K562 (cell line): ENCODE results near the gene DNASE1L3. TPM values are rescaled to one million over a fixed set of nuclear protein-coding genes. Genes with fewer than 3 reads are reported as not detected.
A peak's percentile ranks its signal among the peaks of the same experiment; 100 is the strongest.

Experiments used
- ATAC-seq: fragments of 200-7000 bp; cut with Tn5 transposase; 3 replicates; pipeline ENCODE4 v1.9.1; 2020; ENCODE audit warnings: moderate library complexity
- BruUV-seq: library from RNA; stranded (reverse); fragments of 400-500 nt; replicated peaks from 2 replicates; lab custom pipeline; 2021; lab: Mats Ljungman, UMichigan
- CTCF ChIA-PET: fragments of 300-600 bp; formaldehyde crosslinking; extraction: SDS; loops from one replicate; lab custom pipeline; 2021; ENCODE audit warnings: low intra/inter-chr PET ratio; lab: Yijun Ruan, JAX
- POLR2A ChIA-PET: fragments of 300-600, 350-650 bp; sonication (Branson Sonifier 250); formaldehyde crosslinking; extraction: SDS; loops from one replicate; lab custom pipeline; 2021; ENCODE audit warnings: antibody characterized with exemption, inconsistent platforms; lab: Yijun Ruan, JAX
- DNase-seq, 4 experiments: peaks; one replicate each; pipeline versions ENCODE4 v3.0.0 to v3.0.0-alpha.2; 2011 to 2018; ENCODE audit warnings: low spot score in 3 of 4, mixed read lengths in 3 of 4; ENCODE audit errors: extremely low read depth in 1 of 4
- FAIRE-seq: peaks from 2 replicates; lab custom pipeline; 2011; peaks lifted over from hg19 to GRCh38; lab: Jason Lieb, UNC
- H2AFZ ChIP-seq: 2 replicates; pipeline ENCODE4 v1.6.0; 2011; ENCODE audit warnings: low read depth, low read length, control low read depth, inconsistent platforms
- H3K27ac ChIP-seq: fragments of 200-600 bp; 3 replicates; pipeline ENCODE4 v1.8.0; 2011; ENCODE audit warnings: low read depth, mild to moderate bottlenecking, control low read depth, inconsistent platforms, low read length, moderate library complexity, mixed read lengths; ENCODE audit errors: extremely low read depth
- H3K27me3 ChIP-seq, 2 experiments: fragments of 300-600 bp in 1 of 2; 2 replicates in 1 of 2; 3 replicates in 1 of 2; pipeline versions ENCODE4 v1.6.0 to v1.8.0; 2011; ENCODE audit warnings: inconsistent platforms in 2 of 2, low read length in 2 of 2, mild to moderate bottlenecking in 1 of 2, mixed read lengths in 1 of 2, moderate library complexity in 1 of 2; ENCODE audit not compliant: control insufficient read depth in 2 of 2, insufficient read depth in 2 of 2
- H3K36me3 ChIP-seq: fragments of 300-600 bp; 3 replicates; pipeline ENCODE4 v1.8.0; 2011; ENCODE audit warnings: mild to moderate bottlenecking, low read length, inconsistent platforms; ENCODE audit not compliant: control insufficient read depth, insufficient read depth
- H3K4me1 ChIP-seq, 2 experiments: fragments of 200-600 bp in 1 of 2; replicated peaks in 1 of 2; 2 replicates in 1 of 2; 3 replicates in 1 of 2; pipeline versions ENCODE4 v1.5.1 to v1.8.0; 2011; ENCODE audit warnings: inconsistent platforms in 2 of 2, low read length in 2 of 2, mild to moderate bottlenecking in 1 of 2, mixed read lengths in 1 of 2, moderate library complexity in 1 of 2; ENCODE audit not compliant: control insufficient read depth in 2 of 2, insufficient read depth in 2 of 2
- H3K4me2 ChIP-seq: 2 replicates; pipeline ENCODE4 v1.6.1; 2011; ENCODE audit warnings: low read length, control low read depth, inconsistent platforms, mixed read lengths; ENCODE audit not compliant: insufficient read depth
- H3K4me3 ChIP-seq: fragments of 200-600 bp; sonication (generic), shearing (Covaris generic); 2 replicates; pipeline ENCODE4 v1.5.1; 2016; ENCODE audit warnings: control low read depth, inconsistent platforms
- H3K79me2 ChIP-seq: fragments of 200-600 bp; 3 replicates; pipeline ENCODE4 v1.8.0; 2011; ENCODE audit warnings: low read length, inconsistent platforms; ENCODE audit not compliant: control insufficient read depth, insufficient read depth
- H3K9ac ChIP-seq, 2 experiments: 2 replicates each; pipeline versions ENCODE4 v1.6.0 to v1.6.1; 2011; ENCODE audit warnings: low read depth in 2 of 2, low read length in 2 of 2, control low read depth in 1 of 2, inconsistent platforms in 1 of 2, mild to moderate bottlenecking in 1 of 2, mixed read lengths in 1 of 2; ENCODE audit not compliant: insufficient read depth in 1 of 2
- H3K9me1 ChIP-seq: one replicate; pipeline ENCODE4 v1.6.0; 2011; ENCODE audit warnings: inconsistent platforms, mild to moderate bottlenecking, low read length, moderate library complexity; ENCODE audit not compliant: control insufficient read depth, insufficient read depth
- H3K9me3 ChIP-seq: replicated peaks from 2 replicates; pipeline ENCODE4 v1.5.1; 2011; ENCODE audit warnings: low read depth, low read length, inconsistent platforms; ENCODE audit not compliant: control insufficient read depth, insufficient read depth
- H4K20me1 ChIP-seq: replicated peaks from 2 replicates; pipeline ENCODE4 v1.6.1; 2011; ENCODE audit warnings: low read length, inconsistent platforms, mixed read lengths; ENCODE audit not compliant: control insufficient read depth, insufficient read depth
- ASH1L ChIP-seq: fragments of 450-650 bp; IDR thresholded peaks from 2 replicates; pipeline ENCODE4 v1.6.1; 2018; ENCODE audit warnings: borderline replicate concordance, mild to moderate bottlenecking, low read depth; ENCODE audit not compliant: partially characterized antibody
- ATF3 ChIP-seq, 2 experiments: fragments of 450-650 bp in 1 of 2; sonication (generic) in 1 of 2; formaldehyde crosslinking in 1 of 2; IDR thresholded peaks in 1 of 2; conservative IDR thresholded peaks in 1 of 2; 2 replicates each; pipeline versions ENCODE4 v1.6.1 to v1.8.1; 2016 to 2023; ENCODE audit warnings: mild to moderate bottlenecking in 2 of 2, moderate library complexity in 2 of 2, inconsistent platforms in 1 of 2, missing genetic modification reagents in 1 of 2
- BRD9 ChIP-seq: fragments of 450-650 bp; IDR thresholded peaks from 2 replicates; pipeline ENCODE4 v1.6.1; 2018; ENCODE audit warnings: low read depth; ENCODE audit not compliant: partially characterized antibody
- E2F4 ChIP-seq: sonication (generic); formaldehyde crosslinking; IDR thresholded peaks from 2 replicates; pipeline ENCODE4 v1.8.0; 2022; ENCODE audit warnings: mild to moderate bottlenecking, low read depth, missing genetic modification reagents
- FOSL1 ChIP-seq: fragments of 200-800 bp; sonication (Bioruptor generic); conservative IDR thresholded peaks from 2 replicates; pipeline ENCODE4 v1.6.1; 2016; ENCODE audit warnings: missing genetic modification characterization, missing compliant biosample characterization
- ILK ChIP-seq: fragments of 450-650 bp; IDR thresholded peaks from 2 replicates; pipeline ENCODE4 v1.6.1; 2016; ENCODE audit warnings: missing genetic modification characterization, low read depth, mild to moderate bottlenecking, missing compliant biosample characterization, moderate library complexity, borderline replicate concordance
- JUN ChIP-seq, 2 experiments: sonication (generic) in 1 of 2; formaldehyde crosslinking in 1 of 2; IDR thresholded peaks; 2 replicates each; pipeline versions ENCODE4 v1.6.1 to v1.8.0; 2012 to 2022; ENCODE audit warnings: borderline replicate concordance in 2 of 2, mild to moderate bottlenecking in 2 of 2, improper control_type of control experiment in 1 of 2, low read depth in 1 of 2, low read length in 1 of 2, missing genetic modification reagents in 1 of 2
- L3MBTL2 ChIP-seq: fragments of 450-650 bp; IDR thresholded peaks from 2 replicates; pipeline ENCODE4 v1.6.1; 2016; ENCODE audit warnings: mild to moderate bottlenecking, moderate library complexity
- MIER1 ChIP-seq: fragments of 450-650 bp; IDR thresholded peaks from 2 replicates; pipeline ENCODE4 v1.6.1; 2016; ENCODE audit warnings: antibody characterized with exemption, mild to moderate bottlenecking, low read depth
- NCOR1 ChIP-seq: fragments of 450-650 bp; IDR thresholded peaks from 2 replicates; pipeline ENCODE4 v1.6.1; 2016; ENCODE audit warnings: mild to moderate bottlenecking, moderate library complexity
- NRF1 ChIP-seq, 2 experiments: fragments of 450-650 bp; IDR thresholded peaks in 1 of 2; conservative IDR thresholded peaks in 1 of 2; 2 replicates each; pipeline ENCODE4 v1.6.1; 2014; ENCODE audit warnings: mild to moderate bottlenecking in 2 of 2
- VEZF1 ChIP-seq: fragments of 200-800 bp; sonication (Bioruptor generic); IDR thresholded peaks from 2 replicates; pipeline ENCODE4 v1.6.1; 2017; ENCODE audit warnings: missing genetic modification characterization, missing compliant biosample characterization
- ZNF274 ChIP-seq: IDR thresholded peaks from 2 replicates; pipeline ENCODE4 v1.6.1; 2011; ENCODE audit warnings: low read depth, mild to moderate bottlenecking, low read length, moderate library complexity, borderline replicate concordance
- ZNF668 ChIP-seq: fragments of 250-450 bp; sonication (Bioruptor Pico); IDR thresholded peaks from 2 replicates; pipeline ENCODE4 v1.8.0; 2022; ENCODE audit warnings: mild to moderate bottlenecking, inconsistent platforms
- ZNF696 ChIP-seq: fragments of 250-450 bp; sonication (Bioruptor Pico); conservative IDR thresholded peaks from 2 replicates; pipeline ENCODE4 v1.4.0; 2020; ENCODE audit warnings: mild to moderate bottlenecking, moderate library complexity
- WGBS: fragments of 100-300 bp; shearing (Covaris generic); methylation state at CpG from one replicate; pipeline ENCODE4 v1.1.6; 2016; ENCODE audit warnings: low coverage, mixed read lengths; ENCODE audit not compliant: insufficient coverage; ENCODE audit errors: missing lambda C conversion rate; 5-methylcytosine and 5-hydroxymethylcytosine counted together
- in situ Hi-C: fragments of 300-500 bp; cut with MboI; formaldehyde crosslinking; loops from 4 replicates; pipeline ENCODE4 v1.15.0; 2018; ENCODE audit warnings: inconsistent platforms, mixed read lengths
- intact Hi-C: fragments of 100-400 bp; cut with micrococcal nuclease; formaldehyde crosslinking; loops from 2 replicates; pipeline ENCODE4 v1.14.2; 2022
- polyA plus RNA-seq, 8 experiments: library from polyadenylated mRNA; depleted of rRNA in 4 of 8; stranded (reverse) in 5 of 8; unstranded in 3 of 8; fragments of >200 nt; fragmentation: Nextera tagmentation in 2 of 8; fragmentation: Illumina TruSeq in 1 of 8; extraction: Ambion mirVana in 2 of 8; extraction: Trizol in 1 of 8; gene quantifications; 2 replicates each; pipeline versions ENCODE4 v1.2.1 to v1.2.3, GENCODE V29; 2011 to 2014; ENCODE audit warnings: inconsistent platforms in 1 of 8, missing spikeins in 1 of 8
- total RNA-seq, 7 experiments: library from RNA; depleted of rRNA in 6 of 7; stranded (reverse); fragments of >200 nt in 6 of 7; fragmentation: Illumina TruSeq in 2 of 7; extraction: Trizol in 2 of 7; gene quantifications; 2 replicates each; pipeline versions ENCODE4 v1.2.1 to v1.2.3, GENCODE V29; 2011 to 2021; ENCODE audit warnings: low replicate concordance in 1 of 7

The DNASE1L3 gene
- total and polyA plus RNA-seq, 9 of the 15 experiments (the other 6 are each of a cell fraction or from before 2014, with no cell fraction given) = 0.06 TPM; not detected in 8

- TF ChIP-seq BRD9 (no peak), ZNF696 (CRISPR knock-in tag) (no peak), ASH1L (no peak), E2F4 (no peak), ZNF668 (no peak), NRF1 (conservative IDR thresholded peaks at IDR 0.05 in 1 of 2, IDR thresholded peaks at IDR 0.05 in 1 of 2) (no peak)
Measured at GRCh38 chr3:58215317-58216025, 4.7 kb upstream of the DNASE1L3 start (continued).

- ATAC-seq (peak; percentile 43; the same call in 2 of the 3 replicates), FAIRE-seq (no peak), DNase-seq (no peak)
- peaks cover 2 to 18% of the 10 kb centered on the region in 2 experiments; a peak in 4 of 5 replicates for H3K27me3 ChIP-seq
- ChIA-PET CTCF (no interaction called here), POLR2A (no interaction called here)
- H3K4me2 ChIP-seq = no peak overlapping the region
- no peak overlapping the region for H3K9ac ChIP-seq
- H3K36me3 ChIP-seq = no peaks in the 10 kb centered on the region
- H2AFZ ChIP-seq = no peak overlapping the region
- no peaks in the 10 kb centered on the region for H4K20me1 ChIP-seq
- BruUV-seq = no TSS peak
- no peaks in the 10 kb centered on the region for H3K9me1 ChIP-seq
- no peaks in the 10 kb centered on the region; a peak in 1 of 5 replicates for H3K4me1 ChIP-seq
- H3K4me3 ChIP-seq = no peak overlapping the region
- in situ Hi-C loops (no loop called here), intact Hi-C loops (no loop called here)
- WGBS = 3% methylated on average over 7 of the region's 7 CpGs
- H3K79me2 ChIP-seq = no peaks in the 10 kb centered on the region
- H3K9me3 ChIP-seq = no peaks in the 10 kb centered on the region
- no peak overlapping the region for H3K27ac ChIP-seq
- TF ChIP-seq L3MBTL2 (no peak), ZNF274 (no peak), ILK (tag) (no peak), ATF3 (IDR thresholded peaks at IDR 0.05) (peak; percentile 15; the same call in 1 of the 2 replicates), ATF3 (CRISPR knock-in tag; conservative IDR thresholded peaks at IDR 0.05) (no peak), JUN (IDR thresholded peaks at IDR 0.05; ENCODE audit: borderline replicate concordance, low read depth, low read length) (0 out of 2 replicates have a peak, but pooled peaks have one; percentile 6), JUN (CRISPR knock-in tag; IDR thresholded peaks at IDR 0.05; ENCODE audit: borderline replicate concordance) (no peak), MIER1 (no peak), NCOR1 (no peak), VEZF1 (no peak), FOSL1 (tag) (peak; percentile 57)
Measured at GRCh38 chr3:58214484-58215316, 3.9 kb upstream of the DNASE1L3 start.
